ENCODE measurements around the gene REG3G. TPM values are rescaled to one million over a fixed set of nuclear protein-coding genes. Genes with fewer than 3 reads are reported as not detected.

The REG3G gene
- not detected for total RNA-seq
- not detected for polyA plus RNA-seq (2013, experiment 1 of 2)
- not detected for polyA plus RNA-seq (2013, experiment 2 of 2)
- total RNA-seq: 0 to 0.15 (median 0) reads per million in 172 experiments

GRCh38 chr2:79025421-79025820 is at the start of gene REG3G:
Gene REG3G (plus strand): TSS chr2:79025702. CDS start chr2:79026094, 392 bp downstream.
- peaks cover 0 to 5% of the 10 kb centered on the region in 2 experiments for H3K9me3 ChIP-seq (ENCODE audit: control insufficient read depth in 1 of 2, insufficient read depth in 1 of 2, low read length in 2 of 2)

GRCh38 chr2:78977661-78978145 is 47.8 kb upstream of the REG3G start:
- no peaks in the 10 kb centered on the region for H3K27me3 Mint-ChIP-seq
- ChIA-PET CTCF (no interaction called here), POLR2A (no interaction called here)
- no peaks in the 10 kb centered on the region for H3K4me1 Mint-ChIP-seq (ENCODE audit: low read depth)
- Histone ChIP-seq H3K36me3 (ENCODE audit: insufficient read depth, low read length) (no peaks in the 10 kb centered on the region), H3K4me1 (ENCODE audit: insufficient read depth, low read length) (no peaks in the 10 kb centered on the region), H3K4me3 (ENCODE audit: low read length) (no peak overlapping the region), H3K9me3 (ENCODE audit: control insufficient read depth in 1 of 2, insufficient read depth in 1 of 2, low read length in 2 of 2) (peaks cover 0 to 4% of the 10 kb centered on the region in 2 experiments), H3K27me3 (ENCODE audit: control insufficient read depth in 1 of 2, insufficient read depth in 2 of 2, low read length in 2 of 2) (no peaks in the 10 kb centered on the region), H3K27ac (ENCODE audit: low read depth in 1 of 2, low read length in 2 of 2) (no peak overlapping the region)
- no peak for TF ChIP-seq CTCF (IDR thresholded peaks at IDR 0.05)
- no peaks in the 10 kb centered on the region for H3K36me3 Mint-ChIP-seq (ENCODE audit: low read depth)
- DNase-seq: peak in 3 of 14 experiments; percentile 17 to 42 (median 37)
- peaks cover 7% of the 10 kb centered on the region for H3K9me3 Mint-ChIP-seq
- ATAC-seq (ENCODE audit: poor library complexity): no peak
- no peak overlapping the region for H3K27ac Mint-ChIP-seq
- no peak overlapping the region for H3K4me3 Mint-ChIP-seq
- intact Hi-C loops (cut with DNase I, micrococcal nuclease): no loop called here

More at GRCh38 chr2:79025421-79025820, at the start of gene REG3G:
- H3K27me3 ChIP-seq (ENCODE audit: control insufficient read depth in 1 of 2, insufficient read depth in 2 of 2, low read length in 2 of 2): no peaks in the 10 kb centered on the region
- POLR2A ChIA-PET: no interaction called here
- intact Hi-C loops (cut with DNase I, micrococcal nuclease): no loop called here
- H3K27ac ChIP-seq (ENCODE audit: low read depth in 1 of 2, low read length in 2 of 2): no peak within 1 kb of the TSS
- Mint-ChIP-seq H3K9me3 (peaks cover 10% of the 10 kb centered on the region), H3K27me3 (no peaks in the 10 kb centered on the region), H3K4me3 (no peak within 1 kb of the TSS), H3K27ac (no peak within 1 kb of the TSS), H3K4me1 (ENCODE audit: low read depth) (no peaks in the 10 kb centered on the region), H3K36me3 (ENCODE audit: low read depth) (no peaks in the 10 kb centered on the region)
- ATAC-seq (ENCODE audit: poor library complexity) (no peak), DNase-seq (no peak)
- no peak for TF ChIP-seq CTCF (IDR thresholded peaks at IDR 0.05)
- no peaks in the 10 kb centered on the region for H3K36me3 ChIP-seq (ENCODE audit: insufficient read depth, low read length)
- CTCF ChIA-PET: no interaction called here
- H3K4me3 ChIP-seq (ENCODE audit: low read length): no peak within 1 kb of the TSS
- H3K4me1 ChIP-seq (ENCODE audit: insufficient read depth, low read length): no peaks in the 10 kb centered on the region

- Mint-ChIP-seq H3K4me3 (no peak overlapping the region), H3K9me3 (peaks cover 5% of the 10 kb centered on the region), H3K36me3 (ENCODE audit: low read depth) (no peaks in the 10 kb centered on the region), H3K27ac (no peak overlapping the region), H3K27me3 (no peaks in the 10 kb centered on the region), H3K4me1 (ENCODE audit: low read depth) (no peaks in the 10 kb centered on the region)
- Histone ChIP-seq H3K4me1 (ENCODE audit: insufficient read depth, low read length) (no peaks in the 10 kb centered on the region), H3K9me3 (ENCODE audit: control insufficient read depth in 1 of 2, insufficient read depth in 1 of 2, low read length in 2 of 2) (peaks cover 0 to 4% of the 10 kb centered on the region in 2 experiments), H3K27me3 (ENCODE audit: control insufficient read depth in 1 of 2, insufficient read depth in 2 of 2, low read length in 2 of 2) (no peaks in the 10 kb centered on the region), H3K36me3 (ENCODE audit: insufficient read depth, low read length) (no peaks in the 10 kb centered on the region), H3K4me3 (ENCODE audit: low read length) (no peak overlapping the region), H3K27ac (ENCODE audit: low read depth in 1 of 2, low read length in 2 of 2) (no peak overlapping the region)
- intact Hi-C loops (cut with DNase I, micrococcal nuclease): no loop called here
- no peak for ATAC-seq (ENCODE audit: poor library complexity)
- POLR2A ChIA-PET: no interaction called here
- no peak for TF ChIP-seq CTCF (IDR thresholded peaks at IDR 0.05)
- CTCF ChIA-PET: no interaction called here
- no peak for DNase-seq
Observed at GRCh38 chr2:78978340-78978739, 47.2 kb upstream of the REG3G start.
